Right kidney (tissue), 1 donor: ENCODE measurements around the gene NDEL1.

ENCODE experiments used
- DNase-seq: peaks from one replicate; pipeline ENCODE4 v3.0.0-alpha.2; 2016

NDEL1 gene

DNA sequence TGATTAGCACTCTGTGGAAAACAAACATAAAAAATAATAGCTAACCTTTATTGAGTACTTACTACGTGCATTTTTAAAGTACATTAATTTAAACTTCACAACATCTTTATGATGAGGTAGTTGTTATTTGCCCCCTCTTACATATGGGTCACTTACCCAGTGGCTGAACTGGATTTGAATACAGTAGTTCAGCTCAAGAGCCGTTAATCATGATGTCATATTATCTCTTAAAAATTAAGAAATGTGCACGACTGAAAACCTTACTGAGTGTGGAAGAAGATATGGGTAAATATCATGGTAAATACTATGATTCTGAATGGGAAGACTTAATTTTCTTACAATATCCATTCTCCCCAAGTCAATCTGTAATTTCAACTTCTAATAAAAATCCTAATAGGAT lies 17.6 kb downstream of the NDEL1 start:
- DNase-seq = no peak

GRCh38 chr17:8455665-8456209 lies 20.1 kb downstream of the NDEL1 start:
- no peak for DNase-seq

- no peak for DNase-seq
Measured at GRCh38 chr17:8458128-8458527, 22.4 kb downstream of the NDEL1 start.

GRCh38 chr17:8459107-8459506 lies 23.4 kb downstream of the NDEL1 start:
- DNase-seq = no peak

GRCh38 chr17:8459831-8460230 lies 24.1 kb downstream of the NDEL1 start:
- DNase-seq = no peak

- DNase-seq = no peak
Measured at GRCh38 chr17:8462564-8462963, 26.9 kb downstream of the NDEL1 start.

DNA sequence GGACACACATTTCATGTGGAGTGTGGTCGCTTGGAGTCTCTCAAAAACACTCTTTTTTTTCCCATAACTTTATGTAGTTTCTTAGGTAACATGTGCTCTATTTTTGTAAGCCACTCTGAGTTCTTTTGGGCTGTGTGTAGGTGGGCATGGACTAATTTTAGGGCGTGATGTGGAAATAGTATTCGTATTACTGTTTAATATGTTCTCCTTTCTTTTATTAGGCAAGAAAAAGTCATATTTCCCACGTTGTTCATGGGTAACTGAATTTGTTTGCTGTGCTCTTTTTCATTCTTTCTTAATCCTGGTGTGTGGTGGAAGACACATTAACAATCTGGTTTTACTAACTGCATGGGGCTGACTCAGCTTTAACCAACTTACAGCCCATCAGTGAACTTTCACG lies 27.4 kb downstream of the NDEL1 start:
- no peak for DNase-seq

- no peak for DNase-seq
Measured at GRCh38 chr17:8464941-8465340, 29.3 kb downstream of the NDEL1 start.

DNA sequence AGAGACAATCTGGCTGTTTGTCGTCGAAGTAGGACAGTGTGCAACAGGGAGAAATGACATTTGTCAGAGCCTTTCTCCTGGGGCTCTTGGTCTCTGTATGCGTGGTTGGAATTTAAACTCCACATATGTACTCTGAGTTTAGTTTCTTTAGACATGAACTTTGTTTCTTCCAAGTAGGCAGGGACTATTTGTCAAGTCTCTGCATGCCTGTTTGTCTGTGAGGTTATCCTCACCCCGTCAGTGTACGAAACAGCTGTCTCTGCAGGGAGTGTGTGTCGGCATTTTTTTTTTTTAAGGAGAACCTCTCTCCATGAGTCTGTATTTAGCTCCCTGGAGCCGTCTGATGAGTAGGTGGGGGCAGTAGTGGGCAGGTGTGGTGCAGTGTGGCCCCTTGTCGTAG lies 29.7 kb downstream of the NDEL1 start:
- no peak for DNase-seq

DNA sequence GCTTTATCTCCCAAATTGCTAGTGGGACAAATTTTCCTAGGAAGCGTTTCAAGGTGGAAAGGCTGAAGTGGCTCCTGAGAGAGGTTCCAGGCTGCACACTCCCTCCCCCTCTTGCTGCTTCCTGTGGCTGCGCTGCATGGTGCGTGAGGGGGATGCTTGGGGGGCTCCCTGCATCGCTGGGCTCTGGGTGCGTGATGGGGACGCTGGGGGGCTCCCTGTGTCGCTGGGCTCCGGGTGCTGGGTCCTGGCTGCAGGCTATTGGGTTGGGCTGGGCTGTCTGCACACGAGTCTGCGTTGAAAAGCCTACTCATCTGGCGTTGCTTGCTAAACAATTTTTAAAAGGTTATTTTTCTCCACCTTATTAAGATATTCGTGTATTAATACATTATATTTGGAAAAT lies 30.1 kb downstream of the NDEL1 start:
- no peak for DNase-seq

DNA sequence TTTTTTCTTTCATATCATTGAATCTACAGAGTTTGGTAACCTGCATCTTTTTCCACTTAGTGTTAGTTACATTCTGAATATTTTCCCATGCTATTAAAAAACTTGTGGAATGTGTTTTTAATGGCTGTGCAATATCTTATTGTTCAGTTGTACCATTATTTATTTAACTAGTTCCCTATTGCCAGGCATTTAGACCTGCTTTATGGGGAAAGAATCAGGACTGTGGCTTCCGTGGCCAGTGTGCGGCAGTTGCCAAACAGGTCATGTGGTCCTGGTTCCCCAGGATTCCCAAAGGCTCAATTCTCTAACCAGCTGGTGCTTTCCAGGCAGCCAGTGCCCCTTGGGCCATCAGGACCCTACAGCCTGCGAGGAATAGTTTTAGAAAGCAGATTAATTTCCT lies 30.8 kb downstream of the NDEL1 start:
- DNase-seq = no peak

DNA sequence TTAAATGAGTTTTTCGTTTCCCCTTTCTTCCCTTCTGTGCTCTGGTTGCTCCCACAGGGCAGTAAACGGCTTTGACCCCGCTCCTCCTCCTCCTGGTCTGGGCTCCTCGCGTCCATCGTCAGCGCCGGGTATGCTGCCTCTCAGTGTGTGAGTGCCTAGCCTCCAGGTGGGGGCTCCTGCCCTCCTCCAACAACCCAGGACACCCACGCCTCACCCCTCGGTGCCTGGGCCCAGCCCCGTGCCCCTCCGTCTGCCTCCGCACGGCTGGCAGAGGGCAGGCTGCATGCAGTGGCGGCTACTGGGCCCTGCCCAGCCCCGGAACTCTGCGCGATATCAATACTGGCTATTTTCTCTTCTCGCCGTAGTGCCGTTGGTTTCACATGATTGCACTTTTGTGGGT lies 31.2 kb downstream of the NDEL1 start:
- no peak for DNase-seq

DNA sequence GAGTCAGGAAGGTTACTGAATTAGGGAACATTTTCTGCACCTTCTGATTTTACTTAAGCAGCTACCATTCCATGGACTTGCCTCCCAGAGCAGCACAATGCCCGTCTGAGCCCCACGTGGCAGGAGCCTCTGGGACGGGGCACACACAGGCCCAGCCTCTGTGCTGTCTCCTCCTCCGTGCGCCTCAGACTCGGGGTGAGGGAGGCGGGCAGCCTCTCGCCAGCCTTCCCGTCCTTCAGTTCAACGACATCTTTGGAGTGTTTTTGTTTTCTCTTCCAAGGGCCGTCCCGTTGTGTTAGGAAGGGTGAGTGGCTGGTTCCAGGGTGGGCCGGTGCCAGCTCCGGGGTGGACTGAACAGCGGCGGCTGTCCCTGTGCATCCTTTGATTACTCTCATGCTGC lies 31.8 kb downstream of the NDEL1 start:
- DNase-seq = no peak

GRCh38 chr17:8468127-8468526 lies 32.4 kb downstream of the NDEL1 start:
- no peak for DNase-seq

GRCh38 chr17:8468980-8469379 lies 33.3 kb downstream of the NDEL1 start:
- DNase-seq = no peak

- no peak for DNase-seq
Measured at GRCh38 chr17:8469964-8470363, 34.3 kb downstream of the NDEL1 start.

- no peak for DNase-seq
Measured at GRCh38 chr17:8470447-8471047, 34.9 kb downstream of the NDEL1 start.

GRCh38 chr17:8472663-8473062 lies 37.0 kb downstream of the NDEL1 start:
- DNase-seq = no peak

GRCh38 chr17:8473451-8474192 lies 37.9 kb downstream of the NDEL1 start:
- no peak for DNase-seq

DNA sequence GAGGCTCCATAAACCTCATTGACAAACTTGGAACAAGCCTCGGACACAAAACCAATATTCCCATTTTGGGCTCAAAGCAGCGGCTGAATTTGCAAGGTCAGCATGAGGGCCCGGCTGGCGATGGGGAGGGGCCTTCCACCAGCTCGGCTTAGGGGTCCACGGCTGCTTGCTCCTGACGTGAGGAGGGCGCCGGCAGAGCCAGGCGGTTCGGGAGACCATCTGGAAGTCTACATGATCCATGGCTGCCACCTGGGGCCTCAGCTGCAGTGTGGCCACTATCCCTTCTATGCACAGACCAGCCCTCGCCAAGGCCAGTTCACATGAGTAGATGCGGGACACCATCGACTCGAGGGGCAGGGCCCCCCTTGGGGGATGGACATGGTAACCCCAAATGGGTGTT lies 39.1 kb downstream of the NDEL1 start:
- DNase-seq = no peak

DNA sequence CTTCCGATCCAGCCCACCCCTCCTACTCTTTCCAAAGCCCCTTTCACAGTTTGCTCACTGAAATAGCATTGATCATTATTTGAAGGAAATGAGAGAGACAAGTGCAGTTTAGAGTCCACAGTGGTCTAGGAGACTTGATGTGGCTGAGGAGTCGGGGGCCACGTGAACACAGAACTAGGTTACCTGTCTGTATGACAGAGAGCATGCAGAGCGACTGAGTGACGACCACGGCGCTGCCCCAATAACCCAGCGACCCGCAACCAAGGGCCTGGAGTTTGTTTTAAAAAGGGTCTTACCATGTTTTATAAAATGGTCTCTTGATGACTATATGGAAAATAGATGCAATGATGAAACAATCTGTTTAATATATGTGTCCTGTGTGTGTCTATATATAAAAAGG lies 39.5 kb downstream of the NDEL1 start:
- no peak for DNase-seq

DNA sequence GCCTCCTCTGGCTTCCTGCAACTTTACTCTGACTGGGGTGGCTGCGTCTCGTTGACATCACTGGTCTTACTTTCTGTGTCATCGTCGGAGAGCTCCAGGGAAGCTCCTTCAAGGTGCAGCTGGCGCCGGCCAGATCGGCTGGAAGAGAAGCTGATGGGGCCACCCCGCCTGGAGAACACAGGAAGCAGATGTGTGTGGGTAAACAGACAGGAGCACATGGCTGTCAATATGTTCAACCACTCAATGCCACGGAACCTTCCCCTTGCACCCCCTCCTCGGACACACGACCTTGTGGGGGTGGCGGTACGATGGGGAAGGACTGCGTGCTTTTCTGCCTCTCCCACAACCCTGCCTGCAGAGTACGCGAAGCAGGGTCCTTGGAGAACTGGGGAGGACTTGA lies 40.1 kb downstream of the NDEL1 start:
- no peak for DNase-seq

GRCh38 chr17:8476741-8477140 lies 41.1 kb downstream of the NDEL1 start:
- no peak for DNase-seq

DNA sequence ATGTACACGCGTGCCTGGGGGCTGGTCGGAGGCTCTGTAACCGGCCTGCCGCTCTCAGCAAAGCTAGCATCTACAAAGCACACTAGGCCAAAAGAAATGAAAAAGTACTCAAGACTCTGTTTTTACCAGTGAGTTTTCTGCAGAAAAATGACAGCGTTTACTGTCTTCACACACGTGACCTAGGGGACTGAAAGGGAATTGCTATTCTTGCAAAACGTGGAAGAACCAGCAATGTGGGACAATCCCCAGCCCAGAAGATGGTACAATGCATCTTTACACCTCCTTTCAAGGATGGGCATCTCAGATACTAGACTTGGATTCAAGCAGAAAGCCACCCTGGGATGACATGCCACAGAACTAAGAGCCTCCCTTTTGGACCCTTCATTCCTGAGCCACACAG lies 41.5 kb downstream of the NDEL1 start:
- DNase-seq = no peak
